T-helper 2 cell treated with Interferon-gamma antibody and Interleukin-4, amounts not matched to agents 5 μg/mL and 100 μg/mL, for 36 hours (primary cell): ENCODE data around the gene POU2AF1.

Source experiments
- DNase-seq: peaks from one replicate; pipeline ENCODE4 v3.0.0; 2021; ENCODE audit warnings: low spot score
- H3K27ac Mint-ChIP-seq: one replicate; pipeline ENCODE4 v1.8.0; 2021; ENCODE audit warnings: mild to moderate bottlenecking, mixed read lengths
- H3K27me3 Mint-ChIP-seq: one replicate; pipeline ENCODE4 v1.8.0; 2021; ENCODE audit warnings: low read depth, mixed read lengths
- H3K36me3 Mint-ChIP-seq: one replicate; pipeline ENCODE4 v1.8.0; 2021; ENCODE audit warnings: low read depth, mixed read lengths
- H3K4me1 Mint-ChIP-seq: one replicate; pipeline ENCODE4 v1.8.0; 2021; ENCODE audit warnings: low read depth, mixed read lengths
- H3K4me3 Mint-ChIP-seq: one replicate; pipeline ENCODE4 v1.8.0; 2022; ENCODE audit warnings: mild to moderate bottlenecking, moderate library complexity, mixed read lengths
- H3K9me3 Mint-ChIP-seq: one replicate; pipeline ENCODE4 v1.8.0; 2021; ENCODE audit warnings: mixed read lengths

The POU2AF1 gene, protein sequence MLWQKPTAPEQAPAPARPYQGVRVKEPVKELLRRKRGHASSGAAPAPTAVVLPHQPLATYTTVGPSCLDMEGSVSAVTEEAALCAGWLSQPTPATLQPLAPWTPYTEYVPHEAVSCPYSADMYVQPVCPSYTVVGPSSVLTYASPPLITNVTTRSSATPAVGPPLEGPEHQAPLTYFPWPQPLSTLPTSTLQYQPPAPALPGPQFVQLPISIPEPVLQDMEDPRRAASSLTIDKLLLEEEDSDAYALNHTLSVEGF

DNA sequence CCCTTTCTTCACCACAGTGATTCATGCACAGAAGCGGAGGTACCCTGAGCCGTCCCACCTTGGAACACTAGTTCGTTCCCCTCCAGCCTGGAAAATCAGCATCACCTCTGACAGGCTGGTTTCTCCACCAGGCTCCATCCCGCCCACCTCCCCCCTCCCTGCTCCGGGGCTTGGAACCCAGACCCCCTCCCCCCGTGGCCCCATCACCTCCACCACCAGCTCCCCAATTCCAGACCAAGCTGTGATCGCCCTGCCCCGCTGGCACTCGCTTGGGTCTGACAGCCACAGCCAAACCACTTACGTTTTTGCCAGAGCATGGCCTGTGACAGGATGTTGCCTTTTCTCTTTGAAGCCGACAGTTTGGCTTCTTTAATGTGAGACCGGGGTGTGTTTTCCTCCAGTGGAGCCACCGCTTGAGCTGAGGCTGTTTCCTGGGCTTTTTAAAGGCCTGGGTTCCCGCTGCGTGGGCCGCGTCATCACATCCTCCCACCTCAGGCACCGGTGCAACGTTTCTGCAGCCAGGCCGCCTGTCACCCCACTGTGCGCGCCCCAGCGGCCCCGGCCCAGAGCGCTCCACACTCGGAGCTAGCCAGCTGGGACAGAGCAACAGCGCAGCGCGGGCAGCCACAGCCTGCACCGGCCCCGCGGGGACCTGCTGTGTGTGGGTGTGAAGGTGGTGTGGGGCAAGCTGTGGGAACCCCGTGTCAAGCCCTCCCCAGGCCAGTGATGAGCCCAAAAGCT is at the start of gene POU2AF1:
POU2AF1 (minus strand) TSS at position 415 of the 741 bp plus-strand sequence; CDS start at position 317, 98 bp downstream.
- Mint-ChIP-seq H3K27me3 (no peaks in the 10 kb centered on the region), H3K9me3 (no peaks in the 10 kb centered on the region)
- peak; percentile 87 for DNase-seq

DNA sequence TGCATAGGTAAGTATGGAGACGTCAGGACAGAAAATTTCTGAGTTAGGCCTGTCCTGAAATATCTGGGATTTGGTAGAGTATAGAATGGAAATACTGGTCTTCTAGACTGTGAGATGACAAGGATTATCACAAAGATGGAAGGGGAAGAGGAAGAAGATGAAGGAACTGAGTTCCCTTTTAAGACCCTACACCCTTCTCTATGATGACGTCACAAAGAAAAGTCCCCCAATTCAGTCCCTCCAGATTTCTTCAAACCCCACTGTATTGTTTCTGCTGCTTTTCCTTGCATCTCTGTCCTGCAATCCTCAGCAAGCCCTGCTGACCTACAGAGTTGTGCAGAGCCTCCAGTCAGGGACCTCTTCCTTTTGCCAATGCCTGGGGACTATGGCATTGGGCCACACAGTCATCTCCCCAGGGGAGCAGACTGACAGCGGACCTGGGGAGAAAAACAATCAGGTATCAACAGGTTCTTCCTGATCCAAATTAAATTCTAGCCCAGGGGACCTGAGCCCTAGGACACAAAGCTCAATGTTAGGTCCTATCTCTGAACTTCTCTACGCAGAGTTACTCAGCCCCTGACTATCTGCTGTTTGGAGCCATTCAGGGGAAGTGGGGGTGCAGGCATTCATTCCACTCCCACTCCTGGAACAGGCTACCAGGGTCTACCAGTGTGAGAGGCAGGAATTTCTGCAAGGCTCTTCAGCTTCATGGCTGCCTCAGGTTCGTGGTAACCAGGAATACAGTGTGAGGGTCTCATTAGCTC is 49.2 kb upstream of the POU2AF1 start:
- Mint-ChIP-seq H3K36me3 (no peaks in the 10 kb centered on the region), H3K27ac (no peak overlapping the region), H3K4me1 (peaks cover 2% of the 10 kb centered on the region), H3K27me3 (peaks cover 10% of the 10 kb centered on the region), H3K4me3 (no peak overlapping the region), H3K9me3 (no peaks in the 10 kb centered on the region)
- no peak for DNase-seq

More for the DNA sequence above, at the start of gene POU2AF1:
- Mint-ChIP-seq H3K4me3 (peak within 1 kb of the TSS; percentile 82), H3K36me3 (no peaks in the 10 kb centered on the region), H3K27ac (peak within 1 kb of the TSS; percentile 94), H3K4me1 (peaks cover 32% of the 10 kb centered on the region)

DNA sequence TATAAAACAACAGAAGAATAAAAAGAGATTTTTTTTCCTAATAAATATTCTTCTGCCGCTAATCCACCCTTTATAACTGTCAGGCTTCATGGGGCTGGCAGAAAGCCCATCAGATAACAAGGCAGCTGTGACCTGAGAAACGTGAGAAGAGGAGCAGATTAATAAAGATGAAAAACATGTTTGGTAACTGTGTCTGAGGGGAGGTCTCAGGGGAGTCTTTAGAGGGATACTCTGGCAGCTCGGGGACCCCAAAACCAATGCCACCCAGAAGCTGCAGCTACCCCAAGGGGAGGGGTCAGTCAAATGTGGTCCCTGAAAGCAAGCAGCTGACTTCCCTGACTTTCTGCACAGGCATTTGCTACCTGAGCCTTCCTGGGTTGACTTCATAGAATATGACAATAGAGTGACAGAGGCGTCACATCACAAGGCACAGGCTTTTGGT is 48.4 kb upstream of the POU2AF1 start:
- Mint-ChIP-seq H3K4me3 (no peak overlapping the region), H3K27ac (no peak overlapping the region), H3K9me3 (no peaks in the 10 kb centered on the region), H3K4me1 (peaks cover 2% of the 10 kb centered on the region), H3K36me3 (no peaks in the 10 kb centered on the region), H3K27me3 (peaks cover 8% of the 10 kb centered on the region)
- no peak for DNase-seq

DNA sequence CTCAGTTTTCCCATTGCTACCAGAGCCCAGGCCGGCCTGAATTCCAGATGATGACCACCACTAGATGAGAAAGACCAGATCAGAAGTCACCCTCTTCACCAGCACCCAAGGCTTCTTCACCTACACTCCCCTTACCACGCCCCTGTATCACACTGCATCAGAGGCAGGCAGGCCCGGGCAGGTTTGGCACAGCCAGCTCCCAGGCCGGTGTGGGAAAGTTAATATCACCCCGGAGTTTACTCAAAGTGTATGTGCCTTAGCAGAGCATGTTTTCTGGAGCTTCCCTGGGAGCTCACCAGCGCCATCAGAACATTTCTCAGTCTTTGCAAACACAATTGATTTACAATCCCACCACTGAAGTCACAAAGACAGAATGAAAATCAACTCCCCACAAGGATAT is 47.5 kb upstream of the POU2AF1 start:
- no peak overlapping the region for H3K27ac Mint-ChIP-seq
- H3K9me3 Mint-ChIP-seq: no peaks in the 10 kb centered on the region

DNA sequence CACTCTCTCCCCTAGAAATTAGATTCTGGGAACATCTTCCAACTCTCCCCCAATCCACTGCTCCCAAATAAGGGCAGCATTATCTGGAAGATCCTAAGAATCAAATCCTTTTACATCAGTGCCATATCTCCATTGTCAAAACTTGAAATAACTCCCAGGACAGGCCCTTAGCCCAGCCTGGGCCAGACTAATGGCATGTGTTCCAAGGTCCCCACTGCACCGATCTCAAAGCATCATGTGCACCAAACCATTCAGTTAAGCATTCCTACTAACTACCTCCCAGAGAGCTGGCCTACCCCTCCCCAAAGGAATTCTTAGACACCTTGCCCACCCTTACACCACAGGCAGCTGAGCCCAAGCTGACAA is 44.2 kb upstream of the POU2AF1 start:
- Mint-ChIP-seq H3K27me3 (peaks cover 4% of the 10 kb centered on the region), H3K36me3 (no peaks in the 10 kb centered on the region), H3K4me3 (no peak overlapping the region), H3K9me3 (no peaks in the 10 kb centered on the region), H3K4me1 (peaks cover 2% of the 10 kb centered on the region), H3K27ac (no peak overlapping the region)
- no peak for DNase-seq

More for the DNA sequence above, 47.5 kb upstream of the POU2AF1 start:
- peaks cover 6% of the 10 kb centered on the region for H3K27me3 Mint-ChIP-seq
- no peak overlapping the region for H3K4me3 Mint-ChIP-seq
- no peaks in the 10 kb centered on the region for H3K36me3 Mint-ChIP-seq
- peaks cover 2% of the 10 kb centered on the region for H3K4me1 Mint-ChIP-seq
- DNase-seq: no peak

DNA sequence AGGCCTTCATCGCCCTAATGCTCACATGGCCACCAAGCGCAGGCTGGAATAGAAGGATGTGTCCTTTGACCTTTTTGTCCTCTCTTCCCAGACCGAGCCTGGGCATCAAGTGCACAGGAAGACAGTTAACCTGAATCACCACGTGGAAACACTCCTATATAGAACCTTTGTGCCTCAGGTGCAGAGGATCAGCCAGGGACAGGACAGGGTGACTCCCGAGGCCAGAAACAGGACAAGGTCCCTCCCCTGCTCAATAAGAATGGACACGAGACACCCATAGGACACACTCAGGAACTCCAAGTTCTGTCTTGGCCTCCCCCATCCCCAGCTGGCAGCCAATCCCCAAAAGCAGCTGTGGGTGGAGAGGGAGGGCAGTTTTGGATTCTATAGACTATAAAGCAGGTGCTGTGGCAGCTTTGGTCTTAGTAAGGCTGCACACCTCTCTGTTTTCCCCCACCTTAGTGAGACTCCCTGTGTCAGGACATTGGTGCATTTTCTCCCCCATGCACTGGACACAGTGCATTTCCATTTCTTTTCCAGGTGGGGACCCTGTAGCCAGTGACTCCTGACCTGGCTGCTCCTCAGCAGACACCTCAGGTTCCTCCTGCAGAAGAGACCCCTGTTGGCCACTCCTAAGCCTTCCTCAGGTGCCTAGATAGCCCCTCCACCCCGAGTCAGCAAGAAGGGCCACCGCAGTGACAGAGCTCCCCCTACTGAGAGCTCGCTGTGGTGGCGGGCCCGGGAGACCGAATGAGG is 43.6 kb upstream of the POU2AF1 start:
- DNase-seq: peak; percentile 38
- Mint-ChIP-seq H3K4me3 (no peak overlapping the region), H3K27ac (no peak overlapping the region), H3K9me3 (no peaks in the 10 kb centered on the region), H3K4me1 (peaks cover 6% of the 10 kb centered on the region), H3K36me3 (no peaks in the 10 kb centered on the region), H3K27me3 (peaks cover 4% of the 10 kb centered on the region)

DNA sequence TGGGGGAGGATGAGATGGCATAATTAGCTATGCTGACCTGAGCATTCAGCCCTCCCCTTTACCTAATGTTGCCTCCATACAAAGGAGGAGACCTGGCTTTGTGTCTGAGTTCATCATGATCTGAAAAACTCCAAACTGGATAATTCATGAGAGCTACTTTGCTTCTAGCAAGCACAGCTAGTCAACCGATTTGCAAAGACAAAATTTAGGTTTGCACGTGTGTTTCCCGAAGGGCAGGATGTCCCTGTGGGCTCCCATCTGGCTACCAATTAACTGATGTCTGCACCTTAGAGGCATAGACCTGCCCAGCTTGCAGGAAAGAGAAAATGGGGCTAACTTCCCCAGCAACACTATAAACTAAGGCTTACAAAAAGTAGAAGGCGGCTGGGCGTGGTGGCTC is 42.2 kb upstream of the POU2AF1 start:
- peaks cover 4% of the 10 kb centered on the region for H3K27me3 Mint-ChIP-seq
- H3K4me1 Mint-ChIP-seq: peaks cover 16% of the 10 kb centered on the region
- DNase-seq: no peak
- H3K9me3 Mint-ChIP-seq: no peaks in the 10 kb centered on the region
- H3K4me3 Mint-ChIP-seq: no peak overlapping the region
- H3K27ac Mint-ChIP-seq: no peak overlapping the region
- no peaks in the 10 kb centered on the region for H3K36me3 Mint-ChIP-seq

DNA sequence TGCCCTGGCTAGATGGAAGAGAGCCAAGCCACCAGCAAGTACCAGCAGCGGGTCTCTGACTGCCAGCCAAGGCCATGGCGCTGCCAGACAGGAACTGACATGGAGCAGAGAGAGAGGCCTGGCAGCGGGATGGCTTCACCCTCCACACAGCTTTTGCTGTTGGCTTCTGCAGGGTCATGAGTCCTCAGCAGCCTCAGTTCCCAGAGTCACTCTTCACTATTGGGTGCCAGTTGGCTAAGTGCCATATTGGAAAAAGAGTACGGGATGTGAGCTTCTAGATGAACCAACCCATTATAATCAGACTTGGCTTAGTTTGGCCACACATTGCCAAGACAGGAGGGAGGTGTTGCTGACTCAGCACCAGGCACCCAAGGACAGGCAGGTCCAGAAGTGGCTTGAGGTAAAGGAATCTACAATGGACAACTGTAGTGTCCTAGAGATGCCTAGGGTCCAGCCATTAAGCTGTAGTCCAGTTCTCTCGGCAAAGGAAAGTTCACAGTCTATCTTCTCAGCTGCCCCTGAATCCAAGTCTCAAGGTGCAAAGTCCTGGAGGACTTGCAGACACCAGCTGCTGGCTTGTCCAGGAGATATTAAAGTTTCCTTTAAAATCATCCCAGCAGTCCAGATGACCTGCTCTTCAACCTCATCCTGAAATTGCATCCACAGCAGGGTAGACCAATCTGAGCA is 40.7 kb upstream of the POU2AF1 start:
- H3K27ac Mint-ChIP-seq: no peak overlapping the region

DNA sequence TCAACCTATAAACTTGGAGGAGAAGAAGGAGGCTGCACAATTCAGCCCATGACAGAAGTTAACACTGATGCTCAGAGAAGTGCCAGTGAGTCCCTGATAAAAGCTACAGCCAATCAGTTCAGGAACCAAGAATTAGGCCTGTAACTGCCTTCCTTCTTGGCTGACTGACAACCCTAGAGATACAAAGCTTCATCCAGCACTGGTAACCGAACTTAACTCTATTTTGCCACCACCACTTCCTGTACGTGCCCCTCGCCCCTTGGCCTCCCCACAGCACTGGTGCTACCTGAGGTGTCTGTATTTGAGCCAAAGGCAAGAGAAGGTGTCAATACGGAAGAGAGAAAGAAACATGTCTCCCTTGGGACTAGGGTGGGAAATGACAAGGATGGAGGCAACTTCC is 40.1 kb upstream of the POU2AF1 start:
- H3K9me3 Mint-ChIP-seq: no peaks in the 10 kb centered on the region
- H3K36me3 Mint-ChIP-seq: no peaks in the 10 kb centered on the region
- peaks cover 29% of the 10 kb centered on the region for H3K4me1 Mint-ChIP-seq
- H3K4me3 Mint-ChIP-seq: no peak overlapping the region
- H3K27me3 Mint-ChIP-seq: no peaks in the 10 kb centered on the region
- no peak for DNase-seq
- H3K27ac Mint-ChIP-seq: no peak overlapping the region

More for the DNA sequence above, 40.7 kb upstream of the POU2AF1 start:
- H3K4me1 Mint-ChIP-seq: peaks cover 23% of the 10 kb centered on the region
- H3K27me3 Mint-ChIP-seq: no peaks in the 10 kb centered on the region
- no peaks in the 10 kb centered on the region for H3K9me3 Mint-ChIP-seq
- DNase-seq: no peak
- no peak overlapping the region for H3K4me3 Mint-ChIP-seq
- H3K36me3 Mint-ChIP-seq: no peaks in the 10 kb centered on the region

DNA sequence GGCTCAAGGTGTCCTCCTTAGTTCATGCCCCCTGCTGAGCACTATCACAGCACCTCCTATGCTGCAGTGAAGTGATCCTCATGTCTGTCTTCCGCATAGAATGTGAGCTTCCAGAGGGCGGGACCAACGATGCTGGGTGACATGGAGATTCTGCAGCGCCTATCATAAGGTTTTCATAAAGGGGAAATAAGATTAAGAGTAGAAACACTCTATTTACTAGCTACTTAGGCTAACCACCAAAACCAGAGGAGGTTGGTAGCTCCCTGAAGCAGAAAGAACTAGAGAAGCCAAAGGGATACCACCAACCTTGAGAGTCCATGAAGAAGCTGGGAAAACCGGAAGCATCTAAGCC is 39.3 kb upstream of the POU2AF1 start:
- H3K9me3 Mint-ChIP-seq: no peaks in the 10 kb centered on the region
- H3K4me1 Mint-ChIP-seq: peaks cover 33% of the 10 kb centered on the region
- no peaks in the 10 kb centered on the region for H3K36me3 Mint-ChIP-seq
- no peak overlapping the region for H3K27ac Mint-ChIP-seq
- H3K4me3 Mint-ChIP-seq: no peak overlapping the region
- DNase-seq: no peak
- no peaks in the 10 kb centered on the region for H3K27me3 Mint-ChIP-seq

DNA sequence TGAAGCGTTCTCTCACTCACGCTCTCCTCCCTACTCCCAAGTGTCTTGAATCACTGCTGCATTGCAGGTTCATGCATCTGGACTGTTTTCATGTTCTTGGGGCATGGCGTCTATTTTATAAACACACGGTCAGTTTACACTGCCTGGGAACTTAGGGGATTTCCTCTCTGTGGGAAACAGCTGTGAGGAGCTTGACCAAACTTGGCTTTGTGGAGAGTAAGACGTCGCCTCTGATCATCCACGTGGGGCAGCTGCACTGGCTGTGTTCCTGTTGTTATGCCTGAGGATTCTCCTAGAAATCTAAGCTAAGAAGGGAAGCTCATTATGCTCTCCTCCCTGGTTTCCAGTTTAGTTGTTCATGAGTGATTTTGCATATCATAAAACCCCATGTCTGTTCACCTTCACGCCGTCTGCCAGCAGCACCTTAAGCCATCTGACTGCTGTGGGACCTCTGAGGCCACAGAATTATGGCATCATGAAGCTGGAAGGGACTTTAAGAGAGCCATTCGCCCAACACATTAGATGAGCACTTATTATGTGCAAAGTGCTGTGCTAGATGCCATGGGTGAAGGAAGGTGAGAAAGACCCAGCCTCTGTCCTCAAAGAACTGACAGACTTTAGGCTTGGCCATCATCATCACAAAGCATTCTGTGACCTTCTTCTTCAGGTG is 38.8 kb upstream of the POU2AF1 start:
- no peak for DNase-seq
- H3K4me3 Mint-ChIP-seq: no peak overlapping the region
- H3K4me1 Mint-ChIP-seq: peaks cover 34% of the 10 kb centered on the region
- no peaks in the 10 kb centered on the region for H3K36me3 Mint-ChIP-seq
- H3K27ac Mint-ChIP-seq: peak overlapping the region; percentile 64
- H3K9me3 Mint-ChIP-seq: no peaks in the 10 kb centered on the region
- no peaks in the 10 kb centered on the region for H3K27me3 Mint-ChIP-seq

DNA sequence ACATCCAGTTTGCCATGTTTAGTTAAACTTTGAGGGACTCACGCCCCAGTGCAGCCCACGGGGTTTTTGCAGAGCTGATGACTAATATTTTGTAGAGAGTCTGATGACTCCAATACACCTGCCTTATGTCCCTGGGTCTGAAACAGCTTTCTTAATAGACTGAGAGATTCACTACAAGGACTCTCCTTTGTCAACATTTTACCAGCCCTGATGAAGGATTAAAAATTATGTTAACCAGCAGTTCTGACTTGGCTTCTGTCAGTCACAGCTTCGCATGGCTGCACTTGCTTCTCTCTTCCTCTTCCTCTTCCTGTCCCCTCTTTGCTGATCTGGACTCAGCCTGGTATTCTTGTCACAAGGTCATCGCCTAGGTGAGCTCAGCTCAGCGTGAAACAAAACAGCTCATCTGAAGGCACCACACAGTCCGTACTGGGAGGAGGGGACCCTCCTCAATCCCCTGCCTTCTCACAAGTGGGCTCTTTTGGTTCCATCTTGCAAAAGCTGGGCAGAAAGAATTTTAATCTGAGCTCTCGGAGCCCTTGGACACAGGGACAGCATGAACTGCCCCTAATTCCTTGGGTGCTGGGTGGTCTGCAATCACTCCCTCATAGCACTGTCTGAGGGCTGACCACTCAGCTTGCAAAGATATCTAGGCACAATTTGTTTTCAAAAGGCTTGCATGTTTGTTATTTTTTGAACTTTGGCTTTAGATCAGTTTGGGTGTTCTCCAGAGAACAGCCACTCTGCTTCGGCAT is 38.1 kb upstream of the POU2AF1 start:
- DNase-seq: peak; percentile 25
- no peak overlapping the region for H3K4me3 Mint-ChIP-seq
- H3K27me3 Mint-ChIP-seq: no peaks in the 10 kb centered on the region
- peaks cover 37% of the 10 kb centered on the region for H3K4me1 Mint-ChIP-seq
- H3K27ac Mint-ChIP-seq: peak overlapping the region; percentile 64
- no peaks in the 10 kb centered on the region for H3K36me3 Mint-ChIP-seq
- H3K9me3 Mint-ChIP-seq: no peaks in the 10 kb centered on the region
